Measurements from ENCODE around the gene JAK3. TPM values are rescaled to one million over a fixed set of nuclear protein-coding genes. Genes with fewer than 3 reads are reported as not detected.

The JAK3 gene
- total and polyA plus RNA-seq, 2 donors (not counting 3 experiments of a cell fraction or from before 2014, with no cell fraction given) = 3.1 to 3.8 TPM

DNA sequence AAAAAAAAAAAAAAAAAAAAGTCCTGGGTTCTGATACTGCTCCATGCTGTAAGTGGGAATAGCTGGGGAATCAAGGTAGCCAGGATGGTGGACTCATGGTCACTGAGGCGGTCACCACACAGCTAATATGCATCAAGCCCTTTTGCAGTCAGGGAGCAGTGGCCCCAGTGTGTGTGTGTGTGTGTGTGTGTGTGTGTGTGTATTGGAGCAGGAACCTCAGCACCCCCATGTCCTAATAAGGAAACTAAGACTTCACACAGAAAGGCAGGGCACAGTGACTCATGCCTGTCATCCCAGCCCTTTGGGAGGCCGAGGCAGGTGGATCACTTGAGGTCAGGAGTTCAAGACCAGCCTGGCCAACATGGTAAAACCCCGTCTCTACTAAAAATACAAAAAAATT lies 40.8 kb downstream of the JAK3 start:
- Histone ChIP-seq H3K4me2 (ENCODE audit: insufficient read depth, low read length) (no peak overlapping the region), H3K9me3 (replicated peaks; ENCODE audit: control insufficient read depth, insufficient read depth, low read length) (no peaks in the 10 kb centered on the region), H2AFZ (ENCODE audit: low read depth, low read length) (no peak overlapping the region), H3K4me3 (replicated peaks in 1 of 3; ENCODE audit: insufficient read depth in 1 of 3, low read depth in 1 of 3, low read length in 3 of 3) (no peak overlapping the region), H3K4me1 (ENCODE audit: control insufficient read depth, extremely low read depth, insufficient read depth, low read length) (no peaks in the 10 kb centered on the region), H3K79me2 (ENCODE audit: control insufficient read depth, insufficient read depth, low read length) (no peaks in the 10 kb centered on the region), H3K27ac (ENCODE audit: insufficient read depth, low read depth, low read length) (no peak overlapping the region), H4K20me1 (replicated peaks; ENCODE audit: control insufficient read depth, extremely low read depth, insufficient read depth, low read length) (no peaks in the 10 kb centered on the region), H3K27me3 (ENCODE audit: control insufficient read depth in 2 of 2, insufficient read depth in 2 of 2, low read length in 2 of 2) (no peaks in the 10 kb centered on the region), H3K9me1 (replicated peaks; ENCODE audit: control insufficient read depth, extremely low read depth, insufficient read depth, low read length) (no peaks in the 10 kb centered on the region), H3K9ac (replicated peaks; ENCODE audit: extremely low read depth, insufficient read depth, low read length) (no peak overlapping the region), H3K36me3 (ENCODE audit: control insufficient read depth in 2 of 2, extremely low read depth in 1 of 2, insufficient read depth in 2 of 2, low read length in 2 of 2) (no peaks in the 10 kb centered on the region)
- intact Hi-C loops (cut with micrococcal nuclease) = no loop called here
- DNase-seq (ENCODE audit: low read depth, low spot score) (no peak), FAIRE-seq (no peak)
- BruUV-seq (replicated peaks) = no TSS peak
- dilution Hi-C loops (cut with MboI; ENCODE audit: extremely low pct_ligation_motif_present, low sequenced_read_pairs) = no loop called here
- ChIA-PET CTCF (no interaction called here), POLR2A (interaction anchor here (0.7 kb wide), 1 partner anchor 53 kb away, joined by 4 read pairs; no protein-coding TSS in a partner anchor)
- TF ChIP-seq JUN (IDR thresholded peaks at IDR 0.05; ENCODE audit: borderline replicate concordance, insufficient read depth, insufficient read length, low read depth) (no peak), POLR2AphosphoS5 (IDR thresholded peaks at IDR 0.05; ENCODE audit: insufficient read depth, low read depth, low read length) (no peak), GATA2 (IDR thresholded peaks at IDR 0.05; ENCODE audit: insufficient read depth, insufficient read length, low read depth, low read length) (no peak), POLR2A (IDR thresholded peaks at IDR 0.05; ENCODE audit: low read depth, low read length) (no peak), MAX (IDR thresholded peaks at IDR 0.05; ENCODE audit: insufficient read depth, insufficient read length) (no peak), MYC (IDR thresholded peaks at IDR 0.05; ENCODE audit: low read depth, low read length) (no peak), CTCF (IDR thresholded peaks at IDR 0.05; ENCODE audit: extremely low read depth in 1 of 2, insufficient read depth in 1 of 2, low read depth in 1 of 2, low read length in 2 of 2) (no peak), FOS (IDR thresholded peaks at IDR 0.05; ENCODE audit: borderline replicate concordance, insufficient read depth, low read length) (no peak), EZH2 (IDR thresholded peaks at IDR 0.05; ENCODE audit: borderline replicate concordance, low read depth, low read length, severe bottlenecking) (no peak)

All from endothelial cell of umbilical vein (primary cell).